ENCODE measurements around the gene PLCL1. TPM values are rescaled to one million over a fixed set of nuclear protein-coding genes. Genes with fewer than 3 reads are reported as not detected.

The PLCL1 gene
- total RNA-seq, 1 experiment from 2014 or later = 0.07 TPM

DNA sequence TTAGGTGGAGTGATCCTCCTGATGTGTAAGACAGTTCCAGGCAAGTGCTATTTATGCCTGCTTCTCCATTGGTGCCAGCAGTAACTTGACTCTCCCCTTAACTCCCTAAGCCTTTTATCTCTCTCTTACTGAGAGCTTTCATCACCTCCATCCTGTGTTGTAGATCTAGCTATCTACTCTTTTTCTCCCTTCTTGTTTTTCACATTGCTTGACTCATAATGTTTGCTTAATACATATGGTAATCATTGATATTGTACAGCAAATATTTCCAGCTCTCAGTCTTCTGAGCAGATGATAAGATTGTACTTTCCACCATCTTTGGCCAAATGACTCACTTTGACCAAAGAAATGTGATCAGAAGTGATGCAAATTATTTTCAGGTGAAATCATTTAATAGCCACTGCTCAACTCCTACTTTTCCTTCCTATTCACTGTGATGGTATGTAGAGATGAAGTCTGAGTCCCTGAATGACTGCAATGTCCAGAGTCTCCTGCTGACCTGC is 165.0 kb downstream of the PLCL1 start (continued):
- no peak for TF ChIP-seq AFF4 (CRISPR knock-in tag; IDR thresholded peaks at IDR 0.05; ENCODE audit: borderline replicate concordance)
- no peak for TF ChIP-seq KAT7 (CRISPR knock-in tag; IDR thresholded peaks at IDR 0.05; ENCODE audit: borderline replicate concordance)
- TF ChIP-seq FOXK1 (CRISPR knock-in tag; IDR thresholded peaks at IDR 0.05) = no peak

GRCh38 chr2:197972061-197972460 is 167.7 kb downstream of the PLCL1 start:
- DNase-seq (ENCODE audit: low spot score) = no peak
- CTCF ChIA-PET = no interaction called here
- H3K27ac Mint-ChIP-seq = no peak overlapping the region
- TF ChIP-seq SP1 (CRISPR knock-in tag; conservative IDR thresholded peaks at IDR 0.05) (no peak), ZNF121 (CRISPR knock-in tag; IDR thresholded peaks at IDR 0.05) (no peak), JAZF1 (CRISPR knock-in tag; IDR thresholded peaks at IDR 0.05) (no peak), HMGXB4 (CRISPR knock-in tag; IDR thresholded peaks at IDR 0.05) (no peak), SMAD3 (CRISPR knock-in tag; IDR thresholded peaks at IDR 0.05; ENCODE audit: borderline replicate concordance) (no peak), HMGA2 (CRISPR knock-in tag; IDR thresholded peaks at IDR 0.05) (no peak), IRF2 (CRISPR knock-in tag; IDR thresholded peaks at IDR 0.05; ENCODE audit: borderline replicate concordance, low read depth) (no peak), GRHL2 (CRISPR knock-in tag; IDR thresholded peaks at IDR 0.05; ENCODE audit: insufficient replicate concordance, severe bottlenecking) (no peak), ZNF671 (CRISPR knock-in tag; IDR thresholded peaks at IDR 0.05) (no peak), ZNF281 (CRISPR knock-in tag; IDR thresholded peaks at IDR 0.05) (no peak), CREB1 (CRISPR knock-in tag; IDR thresholded peaks at IDR 0.05) (no peak), ETV6 (CRISPR knock-in tag; IDR thresholded peaks at IDR 0.05) (no peak), FOXP1 (CRISPR knock-in tag; IDR thresholded peaks at IDR 0.05; ENCODE audit: borderline replicate concordance) (no peak), NR2C2 (CRISPR knock-in tag; IDR thresholded peaks at IDR 0.05) (no peak), TEAD1 (CRISPR knock-in tag; IDR thresholded peaks at IDR 0.05) (no peak)
- TF ChIP-seq, protein P1, sequence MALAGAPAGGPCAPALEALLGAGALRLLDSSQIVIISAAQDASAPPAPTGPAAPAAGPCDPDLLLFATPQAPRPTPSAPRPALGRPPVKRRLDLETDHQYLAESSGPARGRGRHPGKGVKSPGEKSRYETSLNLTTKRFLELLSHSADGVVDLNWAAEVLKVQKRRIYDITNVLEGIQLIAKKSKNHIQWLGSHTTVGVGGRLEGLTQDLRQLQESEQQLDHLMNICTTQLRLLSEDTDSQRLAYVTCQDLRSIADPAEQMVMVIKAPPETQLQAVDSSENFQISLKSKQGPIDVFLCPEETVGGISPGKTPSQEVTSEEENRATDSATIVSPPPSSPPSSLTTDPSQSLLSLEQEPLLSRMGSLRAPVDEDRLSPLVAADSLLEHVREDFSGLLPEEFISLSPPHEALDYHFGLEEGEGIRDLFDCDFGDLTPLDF (CRISPR knock-in tag; IDR thresholded peaks at IDR 0.05) = no peak
- TF ChIP-seq, protein P2, sequence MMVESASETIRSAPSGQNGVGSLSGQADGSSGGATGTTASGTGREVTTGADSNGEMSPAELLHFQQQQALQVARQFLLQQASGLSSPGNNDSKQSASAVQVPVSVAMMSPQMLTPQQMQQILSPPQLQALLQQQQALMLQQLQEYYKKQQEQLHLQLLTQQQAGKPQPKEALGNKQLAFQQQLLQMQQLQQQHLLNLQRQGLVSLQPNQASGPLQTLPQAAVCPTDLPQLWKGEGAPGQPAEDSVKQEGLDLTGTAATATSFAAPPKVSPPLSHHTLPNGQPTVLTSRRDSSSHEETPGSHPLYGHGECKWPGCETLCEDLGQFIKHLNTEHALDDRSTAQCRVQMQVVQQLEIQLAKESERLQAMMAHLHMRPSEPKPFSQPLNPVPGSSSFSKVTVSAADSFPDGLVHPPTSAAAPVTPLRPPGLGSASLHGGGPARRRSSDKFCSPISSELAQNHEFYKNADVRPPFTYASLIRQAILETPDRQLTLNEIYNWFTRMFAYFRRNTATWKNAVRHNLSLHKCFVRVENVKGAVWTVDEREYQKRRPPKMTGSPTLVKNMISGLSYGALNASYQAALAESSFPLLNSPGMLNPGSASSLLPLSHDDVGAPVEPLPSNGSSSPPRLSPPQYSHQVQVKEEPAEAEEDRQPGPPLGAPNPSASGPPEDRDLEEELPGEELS (CRISPR knock-in tag; IDR thresholded peaks at IDR 0.05) = no peak
- no peak overlapping the region for H3K4me3 Mint-ChIP-seq
- H3K4me1 Mint-ChIP-seq = no peaks in the 10 kb centered on the region
- H3K27me3 Mint-ChIP-seq (ENCODE audit: low read depth) = no peaks in the 10 kb centered on the region
- ATAC-seq = no peak
- H3K36me3 Mint-ChIP-seq = no peaks in the 10 kb centered on the region
- H3K9me3 Mint-ChIP-seq = no peaks in the 10 kb centered on the region
- POLR2A ChIA-PET = no interaction called here

Data from WTC11 (cell line).